OCI-LY3 (cell line): Measurements from ENCODE around the gene TPGS1.

Experiments
- CTCF ChIP-seq: fragments of 200-600, 300-600 bp; sonication (generic); IDR thresholded peaks from 2 replicates; pipeline ENCODE4 v1.5.1; 2014; ENCODE audit warnings: antibody characterized with exemption, low read length, low read depth
- EZH2phosphoT487 ChIP-seq: fragments of 200-600 bp; shearing (Covaris generic); IDR thresholded peaks from 2 replicates; pipeline ENCODE4 v1.6.1; 2018; ENCODE audit warnings: antibody characterized with exemption, mixed run types, low read depth

- TF ChIP-seq CTCF (no peak), EZH2phosphoT487 (no peak)
Observed at GRCh38 chr19:556611-557382, 49.5 kb downstream of the TPGS1 start.
